ENCODE results near the gene BRK1.
A peak's percentile ranks its signal among the peaks of the same experiment; 100 is the strongest.
"Not testable (repeated sequence)": the region's sequence is repeated elsewhere in the genome, so short reads cannot be mapped to it uniquely, and the experiment has no call there.

BRK1 gene

GRCh38 chr3:10145685-10146084, 30.2 kb downstream of the BRK1 start:
- DNase-seq = no peak

- DNase-seq = no peak
These were observed 33.8 kb downstream of the BRK1 start for GRCh38 chr3:10149226-10149625.

GRCh38 chr3:10150987-10151386, 35.5 kb downstream of the BRK1 start:
- no peak for DNase-seq

- DNase-seq = no peak
These were observed 39.1 kb downstream of the BRK1 start for GRCh38 chr3:10154335-10155122.

GRCh38 chr3:10155123-10155472, 39.6 kb downstream of the BRK1 start:
- no peak for DNase-seq

GRCh38 chr3:10155658-10156057, 40.2 kb downstream of the BRK1 start:
- no peak for DNase-seq

- DNase-seq = no peak
These were observed 41.6 kb downstream of the BRK1 start for GRCh38 chr3:10157031-10157430.

- DNase-seq = not testable (repeated sequence)
These were observed 43.1 kb downstream of the BRK1 start for GRCh38 chr3:10158555-10158954.

GRCh38 chr3:10160346-10160745, 44.9 kb downstream of the BRK1 start:
- DNase-seq = no peak

GRCh38 chr3:10160925-10161324, 45.5 kb downstream of the BRK1 start:
- DNase-seq = no peak

- DNase-seq = no peak
These were observed 46.7 kb downstream of the BRK1 start for GRCh38 chr3:10162185-10162584.

- DNase-seq = not testable (repeated sequence)
These were observed 48.7 kb downstream of the BRK1 start for GRCh38 chr3:10164201-10164545.

- DNase-seq = peak; percentile 61
These were observed 49.3 kb downstream of the BRK1 start, which contains the start of gene IRAK2 for GRCh38 chr3:10164546-10165393. TSS of gene IRAK2 (plus strand) at chr3:10164919. CDS start at chr3:10164955, 36 bp downstream.

- no peak for DNase-seq
These were observed 50.7 kb downstream of the BRK1 start for GRCh38 chr3:10166213-10166604.

- DNase-seq = no peak
These were observed 53.6 kb downstream of the BRK1 start for GRCh38 chr3:10169000-10169496.

GRCh38 chr3:10170915-10171478, 55.5 kb downstream of the BRK1 start:
- no peak for DNase-seq

GRCh38 chr3:10173095-10173925, 57.8 kb downstream of the BRK1 start:
- DNase-seq = no peak

- DNase-seq = peak; percentile 41
These were observed 58.5 kb downstream of the BRK1 start for GRCh38 chr3:10173926-10174435.

GRCh38 chr3:10175334-10175733, 59.9 kb downstream of the BRK1 start:
- DNase-seq = not testable (repeated sequence)

- not testable (repeated sequence) for DNase-seq
These were observed 60.7 kb downstream of the BRK1 start for GRCh38 chr3:10176150-10176549.
